DOHH2 (cell line): ENCODE measurements around the gene NLE1.
"Not testable (repeated sequence)": the region's sequence is repeated elsewhere in the genome, so short reads cannot be mapped to it uniquely, and the experiment has no call there.

ENCODE experiments used
- H3F3A ChIP-seq: fragments of 200-600 bp; sonication (generic), shearing (Covaris generic); 2 replicates; pipeline ENCODE4 v1.6.0; 2016; ENCODE audit warnings: antibody characterized with exemption, mild to moderate bottlenecking; ENCODE audit not compliant: control insufficient read depth, insufficient read depth
- H3K27ac ChIP-seq: fragments of 200-600 bp; sonication (generic); 2 replicates; pipeline ENCODE4 v1.5.1; 2014; ENCODE audit warnings: low read depth, mild to moderate bottlenecking, low read length, moderate library complexity
- H3K27me3 ChIP-seq: fragments of 200-600 bp; sonication (generic); 2 replicates; pipeline ENCODE4 v1.6.1; 2014; ENCODE audit warnings: mild to moderate bottlenecking, low read length, mixed read lengths; ENCODE audit not compliant: control insufficient read depth
- H3K36me3 ChIP-seq: fragments of 200-600 bp; sonication (generic); 2 replicates; pipeline ENCODE4 v1.6.1; 2014; ENCODE audit warnings: mild to moderate bottlenecking, low read length, moderate library complexity, mixed read lengths; ENCODE audit not compliant: control insufficient read depth
- H3K4me1 ChIP-seq: fragments of 200-600 bp; sonication (generic); 2 replicates; pipeline ENCODE4 v1.6.1; 2014; ENCODE audit warnings: mild to moderate bottlenecking, low read length, mixed read lengths; ENCODE audit not compliant: control insufficient read depth
- H3K4me2 ChIP-seq: fragments of 200-600 bp; sonication (generic); 2 replicates; pipeline ENCODE4 v1.6.0; 2014; ENCODE audit warnings: mild to moderate bottlenecking, low read length, moderate library complexity
- H3K4me3 ChIP-seq: fragments of 200-600 bp; sonication (generic); 2 replicates; pipeline ENCODE4 v1.5.1; 2014; ENCODE audit warnings: mild to moderate bottlenecking, low read length, mixed read lengths
- H3K79me2 ChIP-seq: fragments of 200-600 bp; sonication (generic); 2 replicates; pipeline ENCODE4 v1.6.1; 2014; ENCODE audit warnings: mild to moderate bottlenecking, low read length, mixed read lengths; ENCODE audit not compliant: control insufficient read depth
- H3K9me2 ChIP-seq: fragments of 200-600 bp; sonication (generic); replicated peaks from 2 replicates; pipeline ENCODE4 v1.6.1; 2014; ENCODE audit warnings: mild to moderate bottlenecking, low read length, mixed read lengths; ENCODE audit not compliant: control insufficient read depth
- H3K9me3 ChIP-seq: fragments of 200-600 bp; sonication (generic); 2 replicates; pipeline ENCODE4 v1.6.1; 2014; ENCODE audit warnings: antibody characterized with exemption, low read length, mixed read lengths; ENCODE audit not compliant: control insufficient read depth, insufficient read depth
- H4K20me1 ChIP-seq: fragments of 200-600 bp; sonication (generic); 2 replicates; pipeline ENCODE4 v1.6.0; 2014; ENCODE audit warnings: low read depth, mild to moderate bottlenecking, antibody characterized with exemption, low read length, moderate library complexity; ENCODE audit not compliant: control insufficient read depth, insufficient read depth
- CTCF ChIP-seq: fragments of 200-600 bp; sonication (generic); IDR thresholded peaks from one replicate; pipeline ENCODE4 v1.5.1; 2014; ENCODE audit warnings: antibody characterized with exemption, mild to moderate bottlenecking, low read depth, low read length; ENCODE audit not compliant: poor library complexity, severe bottlenecking
- EZH2phosphoT487 ChIP-seq: fragments of 200-600 bp; sonication (generic); IDR thresholded peaks from 2 replicates; pipeline ENCODE4 v1.6.1; 2017; ENCODE audit warnings: borderline replicate concordance, mild to moderate bottlenecking, antibody characterized with exemption, low read length, moderate library complexity, mixed read lengths

Gene NLE1

GRCh38 chr17:35095741-35096140 lies 46.4 kb downstream of the NLE1 start:
- no peaks in the 10 kb centered on the region for H3K9me3 ChIP-seq
- no peak for TF ChIP-seq EZH2phosphoT487
- no peak for TF ChIP-seq CTCF
- H3K4me1 ChIP-seq, result peaks cover 6% of the 10 kb centered on the region
- H3K36me3 ChIP-seq, result peaks cover 25% of the 10 kb centered on the region
- H3K9me2 ChIP-seq, result no peaks in the 10 kb centered on the region
- no peaks in the 10 kb centered on the region for H4K20me1 ChIP-seq
- H3K4me2 ChIP-seq, result no peak overlapping the region
- no peaks in the 10 kb centered on the region for H3K79me2 ChIP-seq
- no peaks in the 10 kb centered on the region; the same call in 1 of the 2 replicates for H3F3A ChIP-seq
- H3K4me3 ChIP-seq, result no peak overlapping the region
- no peak overlapping the region for H3K27ac ChIP-seq
- no peaks in the 10 kb centered on the region for H3K27me3 ChIP-seq

- Histone ChIP-seq H3K9me2 (no peaks in the 10 kb centered on the region), H3K79me2 (no peaks in the 10 kb centered on the region), H3K9me3 (no peaks in the 10 kb centered on the region), H4K20me1 (no peaks in the 10 kb centered on the region), H3K27ac (no peak overlapping the region), H3F3A (no peaks in the 10 kb centered on the region; the same call in 1 of the 2 replicates), H3K36me3 (peaks cover 16% of the 10 kb centered on the region), H3K4me1 (peaks cover 9% of the 10 kb centered on the region), H3K4me3 (no peak overlapping the region), H3K4me2 (no peak overlapping the region), H3K27me3 (no peaks in the 10 kb centered on the region)
- no peak for TF ChIP-seq EZH2phosphoT487
- TF ChIP-seq CTCF, result no peak
Measured at GRCh38 chr17:35094902-35095301, 47.2 kb downstream of the NLE1 start.

GRCh38 chr17:35090707-35091106 lies 51.4 kb downstream of the NLE1 start:
- H3F3A ChIP-seq, H3K9me3 ChIP-seq, H3K4me3 ChIP-seq, H3K9me2 ChIP-seq, H4K20me1 ChIP-seq, H3K4me2 ChIP-seq, H3K27ac ChIP-seq, H3K36me3 ChIP-seq, H3K79me2 ChIP-seq, H3K27me3 ChIP-seq: not testable (repeated sequence)
- H3K4me1 ChIP-seq, result peaks cover 21% of the 10 kb centered on the region

GRCh38 chr17:35089586-35090296 lies 52.4 kb downstream of the NLE1 start:
- Histone ChIP-seq H4K20me1 (no peaks in the 10 kb centered on the region), H3K9me2 (no peaks in the 10 kb centered on the region), H3K4me1 (peaks cover 19% of the 10 kb centered on the region), H3K36me3 (no peaks in the 10 kb centered on the region), H3K4me3 (peak overlapping the region; percentile 69), H3K9me3 (no peaks in the 10 kb centered on the region), H3K79me2 (no peaks in the 10 kb centered on the region; the same call in 1 of the 2 replicates), H3K27me3 (no peaks in the 10 kb centered on the region), H3K27ac (no peak overlapping the region), H3K4me2 (peak overlapping the region; percentile 69), H3F3A (peaks cover 10% of the 10 kb centered on the region; the same call in 1 of the 2 replicates)
- no peak for TF ChIP-seq CTCF
- no peak for TF ChIP-seq EZH2phosphoT487
